K562 (cell line): ENCODE measurements around the gene AP2A2. TPM values are rescaled to one million over a fixed set of nuclear protein-coding genes. Genes with fewer than 3 reads are reported as not detected.

ENCODE experiments used
- ATF1 ChIP-seq, 2 experiments: fragments of 450-650 bp in 1 of 2; IDR thresholded peaks; 2 replicates each; pipeline ENCODE4 v1.6.1; 2016; ENCODE audit warnings: missing compliant biosample characterization in 1 of 2, missing genetic modification characterization in 1 of 2
- BCLAF1 ChIP-seq, 2 experiments: fragments of 450-650 bp in 1 of 2; IDR thresholded peaks; 2 replicates each; pipeline ENCODE4 v1.6.1; 2011 to 2017; ENCODE audit warnings: low read depth in 2 of 2, antibody characterized with exemption in 1 of 2, borderline replicate concordance in 1 of 2, low read length in 1 of 2, mild to moderate bottlenecking in 1 of 2, mixed read lengths in 1 of 2; ENCODE audit not compliant: control insufficient read depth in 1 of 2
- BRF1 ChIP-seq: IDR thresholded peaks from 3 replicates; pipeline ENCODE4 v1.6.1; 2011; ENCODE audit warnings: borderline replicate concordance, mild to moderate bottlenecking; ENCODE audit not compliant: insufficient read length; ENCODE audit errors: extremely low read depth
- CHD2 ChIP-seq: IDR thresholded peaks from 2 replicates; pipeline ENCODE4 v1.6.1; 2011; ENCODE audit warnings: low read depth, low read length
- FOXJ2 ChIP-seq: fragments of 200-800 bp; sonication (Bioruptor generic); IDR thresholded peaks from 2 replicates; pipeline ENCODE4 v1.6.1; 2016; ENCODE audit warnings: missing genetic modification characterization, missing compliant biosample characterization
- HDGF ChIP-seq: fragments of 450-650 bp; IDR thresholded peaks from 2 replicates; pipeline ENCODE4 v1.6.1; 2016
- IRF2 ChIP-seq: sonication (generic); formaldehyde crosslinking; IDR thresholded peaks from 2 replicates; pipeline ENCODE4 v1.8.1; 2022; ENCODE audit warnings: mild to moderate bottlenecking, missing genetic modification reagents
- MYNN ChIP-seq, 2 experiments: sonication (generic); formaldehyde crosslinking in 1 of 2; IDR thresholded peaks; 2 replicates each; pipeline versions ENCODE4 v1.5.0 to v1.6.1; 2016 to 2020; ENCODE audit warnings: antibody characterized with exemption in 1 of 2, missing genetic modification reagents in 1 of 2
- PHF8 ChIP-seq: fragments of 200-600 bp; sonication (generic); IDR thresholded peaks from 2 replicates; pipeline ENCODE4 v1.6.1; 2012; ENCODE audit warnings: mixed run types, mild to moderate bottlenecking, inconsistent platforms, low read length, moderate library complexity, borderline replicate concordance
- RB1 ChIP-seq: fragments of 450-650 bp; IDR thresholded peaks from 2 replicates; pipeline ENCODE4 v1.6.1; 2017; ENCODE audit warnings: low read depth, mild to moderate bottlenecking
- TSHZ1 ChIP-seq: fragments of 250-450 bp; sonication (Bioruptor Pico); IDR thresholded peaks from 2 replicates; pipeline ENCODE4 v1.4.0; 2020; ENCODE audit warnings: mild to moderate bottlenecking, moderate library complexity
- ZFP36 ChIP-seq: fragments of 150-350 bp; IDR thresholded peaks from 2 replicates; pipeline ENCODE4 v1.6.1; 2018; ENCODE audit warnings: low read length, low read depth; ENCODE audit not compliant: partially characterized antibody
- ZNF449 ChIP-seq: fragments of 250-450 bp; sonication (Bioruptor Pico); IDR thresholded peaks from 2 replicates; pipeline ENCODE4 v1.8.0; 2022; ENCODE audit warnings: moderate library complexity, mild to moderate bottlenecking, inconsistent platforms
- polyA plus RNA-seq, 8 experiments: library from polyadenylated mRNA; depleted of rRNA in 4 of 8; stranded (reverse) in 5 of 8; unstranded in 3 of 8; fragments of >200 nt; fragmentation: Nextera tagmentation in 2 of 8; fragmentation: Illumina TruSeq in 1 of 8; extraction: Ambion mirVana in 2 of 8; extraction: Trizol in 1 of 8; gene quantifications; 2 replicates each; pipeline versions ENCODE4 v1.2.1 to v1.2.3, GENCODE V29; 2011 to 2014; ENCODE audit warnings: inconsistent platforms in 1 of 8, missing spikeins in 1 of 8
- total RNA-seq, 7 experiments: library from RNA; depleted of rRNA in 6 of 7; stranded (reverse); fragments of >200 nt in 6 of 7; fragmentation: Illumina TruSeq in 2 of 7; extraction: Trizol in 2 of 7; gene quantifications; 2 replicates each; pipeline versions ENCODE4 v1.2.1 to v1.2.3, GENCODE V29; 2011 to 2021; ENCODE audit warnings: low replicate concordance in 1 of 7

The AP2A2 gene
- total and polyA plus RNA-seq, 9 of the 15 experiments (the other 6 are each of a cell fraction or from before 2014, with no cell fraction given), result 0.69 to 41.7 (median 15.2) TPM

GRCh38 chr11:968822-969221 lies 43.2 kb downstream of the AP2A2 start (continued):
- TF ChIP-seq ZFP36, result no peak
- TF ChIP-seq ATF1 (CRISPR knock-in tag; IDR thresholded peaks at IDR 0.05), result no peak
- TF ChIP-seq ATF1 (tag; IDR thresholded peaks at IDR 0.05), result no peak
- TF ChIP-seq RB1, result no peak
- no peak for TF ChIP-seq CHD2
- TF ChIP-seq ZNF449 (CRISPR knock-in tag), result no peak
- no peak for TF ChIP-seq BRF1
- no peak for TF ChIP-seq TSHZ1
- TF ChIP-seq MYNN (IDR thresholded peaks at IDR 0.05), result no peak
- no peak for TF ChIP-seq MYNN (CRISPR knock-in tag; IDR thresholded peaks at IDR 0.05)
- TF ChIP-seq HDGF, result no peak
- TF ChIP-seq FOXJ2, result no peak
- TF ChIP-seq PHF8, result no peak
- TF ChIP-seq IRF2 (CRISPR knock-in tag), result no peak
- TF ChIP-seq BCLAF1 (IDR thresholded peaks at IDR 0.05; ENCODE audit: borderline replicate concordance in 1 of 2, control insufficient read depth in 1 of 2, low read depth in 2 of 2, low read length in 1 of 2), result no peak
- TF ChIP-seq, all 486 proteins: peak for 0
